Measurements from ENCODE around the gene RSRP1.
"Not testable (repeated sequence)": the region's sequence is repeated elsewhere in the genome, so short reads cannot be mapped to it uniquely, and the experiment has no call there.

Gene RSRP1

DNA sequence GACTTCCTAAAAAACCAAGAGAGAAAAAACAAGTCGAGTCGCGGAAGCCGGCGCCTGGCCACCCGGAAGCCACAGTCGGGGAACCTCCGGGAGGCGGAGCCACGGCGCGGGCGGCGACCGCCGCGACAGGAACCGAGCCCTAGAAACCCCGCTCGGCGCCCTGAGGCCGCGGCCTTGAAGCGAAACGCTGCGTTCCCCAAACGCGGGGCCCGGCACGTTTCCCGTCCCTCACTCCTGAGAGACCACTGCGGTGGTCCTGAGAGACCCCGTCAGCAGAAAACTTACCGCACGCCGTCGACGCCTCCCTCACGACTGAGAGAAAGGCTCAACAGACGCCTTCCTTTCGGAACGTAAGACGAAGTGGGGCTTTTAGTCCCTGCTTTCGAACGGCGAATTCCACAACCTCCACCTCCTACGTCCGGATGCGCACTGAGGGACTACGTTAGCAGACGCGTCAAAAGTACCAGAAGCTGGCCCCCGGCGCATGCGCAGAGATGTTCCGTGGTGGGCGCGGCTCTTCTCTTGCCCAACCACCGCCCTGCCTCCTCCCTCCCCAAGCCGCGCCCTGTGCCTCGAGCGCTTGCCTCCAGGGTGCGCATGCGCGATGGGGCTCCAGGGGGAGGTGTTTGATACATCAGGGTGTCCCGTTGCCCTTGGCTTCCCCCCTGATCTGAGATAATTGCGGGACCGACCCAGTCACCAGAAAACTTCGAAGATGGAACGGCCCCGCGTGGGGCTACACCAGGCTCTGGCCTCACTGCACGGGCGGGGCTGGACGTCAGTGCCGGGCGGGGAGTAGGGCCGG lies at the start of gene RSRP1:
RSRP1 (minus strand) TSS at position 431 of the 805 bp plus-strand sequence. CDS start 491 bp downstream, outside the sequence.
- peak; percentile 99 to 100 for DNase-seq (ENCODE audit: low read depth in 2 of 2, low spot score in 1 of 2)

- DNase-seq (ENCODE audit: low read depth in 2 of 2, low spot score in 1 of 2) = not testable (repeated sequence)
Observed at GRCh38 chr1:25296501-25296900, 49.2 kb upstream of the RSRP1 start.

- not testable (repeated sequence) for DNase-seq (ENCODE audit: low read depth in 2 of 2, low spot score in 1 of 2)
Observed at GRCh38 chr1:25294889-25295826, 47.9 kb upstream of the RSRP1 start.

- DNase-seq (ENCODE audit: low read depth in 2 of 2, low spot score in 1 of 2) = not testable (repeated sequence)
Observed at GRCh38 chr1:25293426-25293825, 46.2 kb upstream of the RSRP1 start.

GRCh38 chr1:25290043-25290442 lies 42.8 kb upstream of the RSRP1 start:
- DNase-seq (ENCODE audit: low read depth in 2 of 2, low spot score in 1 of 2) = not testable (repeated sequence)

DNA sequence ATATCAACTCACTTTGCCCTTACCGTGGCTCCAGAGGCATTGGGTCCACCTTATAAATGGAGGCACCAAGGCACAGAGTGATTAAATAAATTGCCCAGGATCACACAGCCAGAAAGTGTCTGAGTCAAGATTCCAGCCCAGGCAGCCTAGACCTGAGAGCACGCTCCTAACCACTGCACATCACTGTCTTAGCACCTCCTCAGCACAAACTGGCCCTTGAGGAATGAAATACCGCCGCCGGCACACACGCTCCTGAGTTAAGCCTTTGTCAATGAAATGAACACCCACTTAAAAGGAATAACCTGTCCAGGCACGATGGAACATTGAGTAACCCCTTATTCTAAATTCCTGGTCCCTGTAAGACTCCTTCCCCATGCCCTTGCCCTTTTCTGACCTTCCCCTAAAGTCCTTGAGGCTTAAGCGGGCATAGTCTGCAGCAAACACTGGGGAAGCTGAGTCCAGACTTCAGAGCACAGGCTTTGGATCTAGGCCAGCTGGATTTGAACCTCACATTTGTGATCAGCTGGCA lies 41.4 kb upstream of the RSRP1 start:
- DNase-seq (ENCODE audit: low read depth in 2 of 2, low spot score in 1 of 2) = not testable (repeated sequence)

DNA sequence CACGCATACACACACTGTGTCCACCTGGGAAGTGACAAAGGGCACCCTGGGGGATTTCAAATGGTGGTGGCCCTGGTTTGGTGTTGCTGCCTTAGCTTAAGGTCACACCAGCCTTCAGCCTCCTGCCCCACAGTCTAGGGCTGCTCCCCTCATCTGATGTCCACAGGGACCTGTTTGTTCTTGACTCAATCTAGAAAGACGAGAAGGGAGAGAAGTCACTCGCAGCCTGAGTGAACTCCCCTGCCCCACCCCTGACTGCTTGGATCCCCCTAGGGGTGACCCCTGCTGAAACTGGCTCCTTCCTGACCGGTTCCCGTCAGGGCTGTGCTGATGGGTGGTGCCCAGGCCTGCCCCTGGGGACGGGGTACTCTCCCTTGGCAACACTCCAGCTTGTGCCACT lies 39.9 kb upstream of the RSRP1 start:
- DNase-seq (ENCODE audit: low read depth in 2 of 2, low spot score in 1 of 2) = not testable (repeated sequence)

GRCh38 chr1:25285862-25286261 lies 38.6 kb upstream of the RSRP1 start:
- not testable (repeated sequence) for DNase-seq (ENCODE audit: low read depth in 2 of 2, low spot score in 1 of 2)

DNA sequence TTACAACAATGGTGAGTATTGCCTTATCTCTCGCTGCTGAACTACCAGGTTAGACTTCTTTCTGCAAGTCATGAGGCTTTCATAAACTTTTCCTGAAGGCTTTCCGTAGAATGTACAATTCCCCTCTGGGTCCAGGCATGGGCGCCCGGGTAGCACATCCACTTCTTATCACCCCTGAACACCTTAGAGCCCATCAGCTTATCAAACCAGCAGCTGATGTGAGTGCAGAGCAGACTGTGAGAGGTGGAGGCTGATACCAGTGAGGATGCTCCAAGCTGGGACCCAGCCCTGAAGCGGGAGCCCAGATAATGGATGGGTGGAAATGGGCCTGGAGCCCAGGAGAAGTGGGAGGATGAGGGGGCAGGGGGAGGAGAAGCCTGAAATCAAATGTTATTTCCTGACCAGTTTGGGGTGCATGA lies 32.4 kb upstream of the RSRP1 start:
- not testable (repeated sequence) for DNase-seq (ENCODE audit: low read depth in 2 of 2, low spot score in 1 of 2)

DNA sequence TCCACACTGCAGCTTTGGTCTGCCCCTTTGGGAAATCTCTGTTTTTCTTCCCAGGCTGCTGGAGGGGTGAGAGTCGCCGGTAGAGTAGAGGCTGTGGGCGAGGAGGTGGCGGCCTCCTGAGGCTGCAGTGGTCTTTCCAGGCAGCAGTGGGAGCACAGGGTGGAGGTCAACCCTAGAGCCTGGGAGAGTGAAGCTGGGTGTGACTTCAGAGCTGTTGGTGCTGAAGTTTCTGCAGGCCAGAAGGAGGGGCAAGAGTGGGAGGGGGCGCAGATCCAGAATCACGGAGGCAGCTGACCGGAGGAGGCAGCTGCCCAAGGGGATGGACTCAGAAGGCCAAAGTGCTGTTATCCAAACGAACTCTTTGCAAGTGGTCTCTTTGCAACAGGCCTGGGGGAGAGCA lies 31.5 kb upstream of the RSRP1 start:
- DNase-seq (ENCODE audit: low read depth in 2 of 2, low spot score in 1 of 2) = not testable (repeated sequence)

GRCh38 chr1:25278358-25278757 lies 31.1 kb upstream of the RSRP1 start:
- DNase-seq (ENCODE audit: low read depth in 2 of 2, low spot score in 1 of 2) = not testable (repeated sequence)

DNA sequence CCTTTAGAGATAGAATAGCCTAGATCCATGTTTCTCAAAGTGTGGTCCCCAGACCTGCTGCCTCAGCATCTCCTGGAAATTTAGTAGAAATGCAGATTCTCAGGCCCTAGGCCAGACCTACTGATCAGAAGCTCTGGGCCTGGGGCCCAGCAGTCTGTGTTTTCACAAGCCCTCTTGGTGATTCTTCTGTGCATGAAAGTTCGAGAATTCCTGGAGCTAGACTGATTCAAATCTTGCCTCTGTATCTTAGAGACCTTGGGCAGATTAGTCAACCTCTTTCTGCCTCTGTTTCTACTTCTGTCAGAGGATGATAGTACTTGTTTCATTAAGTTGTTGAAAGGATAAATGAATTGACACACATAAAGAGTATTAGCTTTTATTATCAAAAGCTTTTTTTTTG lies 30.0 kb upstream of the RSRP1 start:
- DNase-seq (ENCODE audit: low read depth in 2 of 2, low spot score in 1 of 2) = not testable (repeated sequence)

DNA sequence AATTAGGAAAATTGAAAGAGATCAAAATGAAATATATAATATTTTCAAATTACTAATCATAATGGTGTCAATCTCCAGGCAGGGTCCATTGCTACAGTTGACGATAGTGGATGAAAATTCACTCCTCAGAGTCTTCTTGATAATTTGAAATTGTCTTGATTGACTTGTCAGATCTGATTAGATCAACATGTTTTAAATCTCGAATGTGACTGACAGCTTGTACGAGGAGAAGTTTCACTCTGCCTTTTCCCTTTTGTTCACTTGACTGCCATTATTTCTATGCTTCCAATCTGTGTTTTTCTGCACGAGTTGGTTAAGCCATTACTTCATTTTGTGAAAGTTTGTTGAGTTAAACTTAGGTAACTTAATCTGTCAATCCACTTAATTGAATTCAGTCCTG lies 28.4 kb upstream of the RSRP1 start:
- not testable (repeated sequence) for DNase-seq (ENCODE audit: low read depth in 2 of 2, low spot score in 1 of 2)

DNA sequence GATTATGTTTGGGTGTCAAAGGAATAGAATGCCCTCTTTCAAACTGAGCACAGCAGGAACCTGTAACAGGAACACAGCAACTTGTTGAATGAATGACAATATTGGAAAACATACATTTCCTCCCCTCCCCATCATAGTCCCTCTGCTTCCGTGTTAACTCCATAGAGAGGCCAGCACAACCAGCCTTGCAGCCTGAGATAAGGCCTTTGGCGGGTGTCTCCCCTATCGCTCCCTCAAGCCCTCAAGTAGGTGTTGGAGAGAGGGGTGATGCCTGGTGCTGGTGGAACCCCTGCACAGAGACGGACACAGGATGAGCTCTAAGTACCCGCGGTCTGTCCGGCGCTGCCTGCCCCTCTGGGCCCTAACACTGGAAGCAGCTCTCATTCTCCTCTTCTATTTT lies 25.0 kb upstream of the RSRP1 start, which contains the start of gene RHD:
RHD (plus strand) TSS at position 272 of the 400 bp plus-strand sequence; CDS start at position 311, 39 bp downstream.
- not testable (repeated sequence) for DNase-seq (ENCODE audit: low read depth in 2 of 2, low spot score in 1 of 2)

- DNase-seq (ENCODE audit: low read depth in 2 of 2, low spot score in 1 of 2) = not testable (repeated sequence)
Observed at GRCh38 chr1:25268143-25268760, 21.0 kb upstream of the RSRP1 start.

GRCh38 chr1:25267288-25268142 lies 20.3 kb upstream of the RSRP1 start:
- peak; percentile 79 to 91 for DNase-seq (ENCODE audit: low read depth in 2 of 2, low spot score in 1 of 2)

GRCh38 chr1:25266554-25267287 lies 19.5 kb upstream of the RSRP1 start:
- DNase-seq (ENCODE audit: low read depth in 2 of 2, low spot score in 1 of 2) = not testable (repeated sequence)

DNA sequence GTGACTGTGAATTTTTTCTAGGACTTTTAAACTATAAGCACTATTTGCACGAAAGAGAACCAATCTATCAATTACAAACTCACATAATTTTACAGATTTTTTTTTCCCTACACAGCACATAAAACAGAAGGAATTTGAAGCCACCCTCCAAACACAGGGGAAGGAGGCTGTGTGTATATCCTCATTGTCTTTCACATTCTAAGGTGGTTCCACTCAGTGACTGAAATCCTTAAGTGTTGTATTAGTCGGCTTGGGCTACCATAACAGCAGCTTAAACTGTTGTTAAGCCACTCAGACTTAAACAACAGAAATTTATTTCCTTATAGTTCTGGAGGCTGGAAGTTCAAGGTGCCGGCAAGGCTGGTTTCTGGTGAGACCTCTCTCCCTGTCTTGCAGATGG lies 13.1 kb upstream of the RSRP1 start:
- DNase-seq (ENCODE audit: low read depth in 2 of 2, low spot score in 1 of 2) = not testable (repeated sequence)

DNA sequence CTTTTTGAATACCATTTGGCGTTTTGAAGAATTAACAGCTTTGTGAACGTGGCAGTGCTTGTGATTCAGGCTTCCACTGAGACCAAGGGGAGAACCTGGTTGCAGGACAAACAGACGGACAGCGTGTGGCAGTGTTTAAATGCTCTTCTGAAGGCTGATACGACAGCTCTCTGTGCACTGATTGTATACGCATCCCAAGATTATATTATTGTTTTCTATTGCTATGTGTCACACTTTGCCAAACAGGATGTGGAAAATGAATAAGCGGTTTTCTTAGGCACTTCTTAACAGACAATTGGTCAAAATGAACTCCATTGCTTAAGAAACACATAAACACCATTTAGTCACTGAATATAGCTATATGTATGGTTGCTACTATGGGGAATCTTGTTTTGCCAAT lies 12.6 kb upstream of the RSRP1 start:
- not testable (repeated sequence) for DNase-seq (ENCODE audit: low read depth in 2 of 2, low spot score in 1 of 2)

Measured in stimulated activated CD8-positive, alpha-beta memory T cell treated with anti-CD3 and anti-CD28 coated beads, Interleukin-4, amount 100 ng/mL, for 4 hours (primary cell).